Smooth muscle cell of the coronary artery (primary cell): ENCODE data around the gene TMEM101. TPM values are rescaled to one million over a fixed set of nuclear protein-coding genes. Genes with fewer than 3 reads are reported as not detected.

Source experiments
- total RNA-seq: library from RNA; depleted of rRNA; stranded (reverse); fragments of >200 nt; gene quantifications from 2 replicates; pipeline ENCODE4 v1.2.3, GENCODE V29; 2014; ENCODE audit warnings: low replicate concordance

TMEM101 gene
- total RNA-seq = 68.7 and 110 TPM in 2 replicates

DNA sequence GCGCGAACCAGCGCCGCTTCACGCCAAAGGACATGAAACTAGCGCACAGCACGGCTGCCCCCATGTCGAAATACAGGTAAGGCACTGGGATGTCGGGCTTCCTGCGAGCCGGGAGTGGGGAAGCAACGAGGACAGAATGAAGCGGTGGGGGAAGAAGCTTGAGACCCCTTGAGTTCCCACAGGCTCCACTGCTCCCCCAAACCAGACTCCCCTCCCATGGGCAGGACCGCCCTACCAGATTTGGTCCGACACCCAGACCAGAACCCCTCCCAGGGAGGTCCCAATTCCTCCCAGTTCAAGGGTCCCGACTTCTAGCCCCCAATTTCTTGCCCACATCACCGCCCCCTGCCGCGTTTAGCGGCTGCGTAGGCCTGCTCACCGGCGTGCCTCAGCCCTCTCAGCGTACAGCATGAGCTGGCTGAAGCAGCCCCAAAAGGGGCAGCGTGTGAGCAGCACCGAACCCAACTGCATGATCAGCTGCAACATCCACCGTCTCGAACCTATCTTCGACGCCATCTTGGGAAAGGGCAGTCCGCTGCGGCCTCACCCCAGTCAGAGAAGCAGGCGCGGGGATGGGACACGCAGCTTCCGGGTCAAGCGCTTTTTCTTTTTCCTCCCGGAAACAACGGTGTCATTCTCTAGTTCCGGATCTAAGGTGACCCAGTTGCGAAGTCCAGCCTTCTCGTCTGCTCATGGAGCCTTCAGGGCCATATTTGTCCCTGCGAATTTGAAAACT, at the start of gene TMEM101:
Gene TMEM101 (minus strand): TSS at position 527 of the 736 bp plus-strand sequence. CDS start 11 bp downstream, at position 516.

DNA sequence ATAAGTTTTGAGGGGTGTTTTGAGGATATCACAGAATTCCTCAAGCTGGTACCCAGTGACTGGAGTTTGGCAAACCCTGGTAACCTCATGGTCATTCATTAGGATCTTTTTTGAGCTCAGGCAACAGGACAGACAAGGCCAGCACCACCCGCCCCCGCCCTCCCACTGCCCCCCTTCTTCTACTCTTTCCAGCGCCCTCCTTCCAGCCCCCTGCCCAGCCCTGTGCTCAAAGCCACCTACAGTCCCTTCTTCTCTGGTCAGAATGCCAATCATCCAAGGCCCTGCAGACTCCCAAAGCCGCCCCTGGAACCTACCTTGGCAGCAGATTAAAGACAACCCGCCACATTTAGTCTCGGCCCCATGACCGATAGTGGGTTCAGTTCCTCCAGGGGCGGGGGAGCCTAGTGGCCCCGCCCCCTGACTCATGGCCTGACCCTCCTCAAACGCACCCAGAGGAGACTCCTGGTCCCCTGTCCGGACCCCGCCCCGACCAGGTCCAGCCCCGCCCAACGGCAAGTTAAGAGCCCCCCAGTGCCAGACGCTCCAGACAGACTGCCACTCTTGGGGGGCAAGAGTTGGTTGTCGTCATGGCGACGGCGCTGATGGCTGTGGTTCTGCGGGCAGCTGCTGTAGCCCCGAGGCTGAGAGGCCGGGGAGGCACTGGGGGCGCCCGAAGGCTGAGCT, 10.5 kb downstream of the TMEM101 start, which contains the start of gene NAGS:
Gene NAGS (plus strand): TSS at position 546 of the 684 bp plus-strand sequence. CDS start 42 bp downstream, at position 588.

Other genes with a start within 250 kb of the TMEM101 start
- 35.2 and 52.0 TPM in 2 replicates for gene DUSP3, start 236.0 kb downstream of the TMEM101 start, total RNA-seq
- gene CFAP97D1, start 234.5 kb downstream of the TMEM101 start, total RNA-seq = under 0.01 TPM in 1 of 2 replicates, not detected in the other
- gene MPP3, start 181.8 kb downstream of the TMEM101 start, total RNA-seq = 10.4 and 10.5 TPM in 2 replicates
- not detected in 2 replicates for gene CD300LG, start 167.8 kb downstream of the TMEM101 start, total RNA-seq
- 2.9 and 3.0 TPM in 2 replicates for gene MPP2, start 107.4 kb downstream of the TMEM101 start, total RNA-seq
- not detected in 2 replicates for gene PPY, start 72.5 kb downstream of the TMEM101 start, total RNA-seq
- not detected in 2 replicates for gene PYY, start 61.0 kb downstream of the TMEM101 start, total RNA-seq
- gene NAGS, start 10.3 kb downstream of the TMEM101 start, total RNA-seq = 0.59 and 0.98 TPM in 2 replicates
- gene LSM12, start 51.7 kb upstream of the TMEM101 start, total RNA-seq = 13.7 and 21.1 TPM in 2 replicates
- 16.3 and 24.9 TPM in 2 replicates for gene G6PC3, start 55.8 kb upstream of the TMEM101 start, total RNA-seq
- gene HDAC5, start 108.7 kb upstream of the TMEM101 start, total RNA-seq = 40.1 and 63.5 TPM in 2 replicates
- gene HROB, start 127.0 kb upstream of the TMEM101 start, total RNA-seq = 0.68 and 1.5 TPM in 2 replicates
- not detected in 2 replicates for gene ASB16, start 155.7 kb upstream of the TMEM101 start, total RNA-seq
- 22.4 and 30.9 TPM in 2 replicates for gene TMUB2, start 172.0 kb upstream of the TMEM101 start, total RNA-seq
- 20.9 and 28.5 TPM in 2 replicates for gene ATXN7L3, start 184.9 kb upstream of the TMEM101 start, total RNA-seq
- 39.5 and 45.2 TPM in 2 replicates for gene UBTF, start 204.7 kb upstream of the TMEM101 start, total RNA-seq